NCI-H1105 (cell line): ENCODE results near the gene SOHLH2.

ENCODE experiments used
- DNase-seq: peaks from one replicate; lab custom pipeline; 2025; lab: John Stamatoyannopoulos, UW

SOHLH2 gene

GRCh38 chr13:36214163-36214921, at the start of gene SOHLH2:
Gene SOHLH2 (minus strand): TSS chr13:36214556. CDS start chr13:36214526, 30 bp downstream.
- no peak for DNase-seq

GRCh38 chr13:36261976-36262375, 47.6 kb upstream of the SOHLH2 start:
- DNase-seq, result no peak

GRCh38 chr13:36261011-36261410, 46.7 kb upstream of the SOHLH2 start:
- DNase-seq, result no peak

- no peak for DNase-seq
These were observed 45.2 kb upstream of the SOHLH2 start for GRCh38 chr13:36259361-36260137.

- DNase-seq, result no peak
These were observed 44.5 kb upstream of the SOHLH2 start for GRCh38 chr13:36258831-36259230.

- no peak for DNase-seq
These were observed 37.2 kb upstream of the SOHLH2 start for GRCh38 chr13:36251526-36251925.

- no peak for DNase-seq
These were observed 36.7 kb upstream of the SOHLH2 start for GRCh38 chr13:36251017-36251416.

GRCh38 chr13:36248700-36249099, 34.3 kb upstream of the SOHLH2 start:
- DNase-seq, result no peak

- DNase-seq, result no peak
These were observed 30.6 kb upstream of the SOHLH2 start for GRCh38 chr13:36244990-36245389.

- DNase-seq, result no peak
These were observed 29.7 kb upstream of the SOHLH2 start for GRCh38 chr13:36244073-36244472.

- no peak for DNase-seq
These were observed 28.4 kb upstream of the SOHLH2 start for GRCh38 chr13:36242761-36243160.

- DNase-seq, result no peak
These were observed 16.9 kb upstream of the SOHLH2 start for GRCh38 chr13:36231236-36231635.

GRCh38 chr13:36224730-36225129, 10.4 kb upstream of the SOHLH2 start:
- DNase-seq, result no peak

GRCh38 chr13:36219883-36220282, 5.5 kb upstream of the SOHLH2 start:
- DNase-seq, result no peak

- DNase-seq, result no peak
These were observed 3.1 kb upstream of the SOHLH2 start for GRCh38 chr13:36217456-36217855.

- no peak for DNase-seq
These were observed 1.6 kb downstream of the SOHLH2 start for GRCh38 chr13:36212789-36213188.

- no peak for DNase-seq
These were observed 2.8 kb downstream of the SOHLH2 start for GRCh38 chr13:36211567-36211966.

- no peak for DNase-seq
These were observed 3.6 kb downstream of the SOHLH2 start for GRCh38 chr13:36210738-36211137.

- DNase-seq, result no peak
These were observed 6.7 kb downstream of the SOHLH2 start for GRCh38 chr13:36207672-36208071.

- DNase-seq, result no peak
These were observed 21.1 kb downstream of the SOHLH2 start for GRCh38 chr13:36193151-36193855.

GRCh38 chr13:36192166-36192565, 22.2 kb downstream of the SOHLH2 start:
- DNase-seq, result no peak

GRCh38 chr13:36190771-36191170, 23.6 kb downstream of the SOHLH2 start:
- no peak for DNase-seq

- no peak for DNase-seq
These were observed 25.9 kb downstream of the SOHLH2 start for GRCh38 chr13:36188441-36188840.
